ENCODE results near the gene ACO2. TPM values are rescaled to one million over a fixed set of nuclear protein-coding genes. Genes with fewer than 3 reads are reported as not detected.

The ACO2 gene
- total RNA-seq, 4 donors from 2014 or later, result 69.9 to 91.1 (median 76.4) TPM

GRCh38 chr22:41481925-41482318, 13.0 kb downstream of the ACO2 start:
- DNase-seq (ENCODE audit: low spot score in 2 of 2), result no peak
- no peaks in the 10 kb centered on the region for H3K36me3 ChIP-seq

GRCh38 chr22:41482319-41482935, 13.5 kb downstream of the ACO2 start:
- peaks cover 9 to 96% (median 70%) of the 10 kb centered on the region in 4 donors for H3K4me1 ChIP-seq
- no peak for TF ChIP-seq CTCF (IDR thresholded peaks at IDR 0.05)
- TF ChIP-seq EP300 (IDR thresholded peaks at IDR 0.05), result no peak
- no peak for TF ChIP-seq POLR2A (IDR thresholded peaks at IDR 0.05)
- H3K27me3 ChIP-seq, result no peaks in the 10 kb centered on the region
- peak overlapping the region; percentile 73 to 95 (median 84) for H3K27ac ChIP-seq
- no peaks in the 10 kb centered on the region for H3K36me3 ChIP-seq
- 30 to 53% methylated on average over 2 of the region's 2 CpGs for WGBS, 2 donors
- no peak overlapping the region for H3K4me3 ChIP-seq
- DNase-seq (ENCODE audit: low spot score in 2 of 2), result no peak
- H3K9me3 ChIP-seq, result no peaks in the 10 kb centered on the region

More at GRCh38 chr22:41481925-41482318, 13.0 kb downstream of the ACO2 start:
- no peaks in the 10 kb centered on the region for H3K9me3 ChIP-seq
- H3K27me3 ChIP-seq, result no peaks in the 10 kb centered on the region
- WGBS, 2 donors, result 55 to 66% methylated on average over 5 of the region's 5 CpGs
- peaks cover 9 to 93% (median 67%) of the 10 kb centered on the region in 4 donors for H3K4me1 ChIP-seq
- TF ChIP-seq POLR2A (IDR thresholded peaks at IDR 0.05) (no peak), CTCF (IDR thresholded peaks at IDR 0.05) (no peak)
- peak overlapping the region; percentile 73 to 95 (median 84) for H3K27ac ChIP-seq
- no peak overlapping the region for H3K4me3 ChIP-seq

- H3K36me3 ChIP-seq, result no peaks in the 10 kb centered on the region
- H3K27ac ChIP-seq, result peak overlapping the region in 3 of 4 donors; percentile 74 to 95 (median 95)
- no peak for TF ChIP-seq CTCF (IDR thresholded peaks at IDR 0.05)
- TF ChIP-seq EP300 (IDR thresholded peaks at IDR 0.05), result no peak
- no peak for TF ChIP-seq POLR2A (IDR thresholded peaks at IDR 0.05)
- DNase-seq (ENCODE audit: low spot score in 2 of 2), result no peak
- WGBS, 2 donors, result 77 to 79% methylated on average over 7 of the region's 7 CpGs
- no peak overlapping the region for H3K4me3 ChIP-seq
- no peaks in the 10 kb centered on the region for H3K9me3 ChIP-seq
- peaks cover 9 to 96% (median 60%) of the 10 kb centered on the region in 4 donors for H3K4me1 ChIP-seq
- no peaks in the 10 kb centered on the region for H3K27me3 ChIP-seq
These were observed 16.1 kb downstream of the ACO2 start for GRCh38 chr22:41485033-41485432.

- DNase-seq (ENCODE audit: low spot score in 2 of 2), result no peak
- WGBS, 2 donors, result 72 to 73% methylated on average over 8 of the region's 8 CpGs
- peaks cover 0 to 96% (median 55%) of the 10 kb centered on the region in 4 donors for H3K4me1 ChIP-seq
- H3K27ac ChIP-seq, result peak overlapping the region in 3 of 4 donors; percentile 35 to 84 (median 52)
- no peaks in the 10 kb centered on the region for H3K27me3 ChIP-seq
- no peak overlapping the region for H3K4me3 ChIP-seq
- no peaks in the 10 kb centered on the region for H3K9me3 ChIP-seq
- no peak for TF ChIP-seq POLR2A (IDR thresholded peaks at IDR 0.05)
- TF ChIP-seq EP300 (IDR thresholded peaks at IDR 0.05), result peak in 1 of 2 donors; percentile 10
- H3K36me3 ChIP-seq, result no peaks in the 10 kb centered on the region
These were observed 18.4 kb downstream of the ACO2 start for GRCh38 chr22:41487037-41487935.

GRCh38 chr22:41488076-41488475, 19.2 kb downstream of the ACO2 start:
- DNase-seq (ENCODE audit: low spot score in 2 of 2), result no peak
- TF ChIP-seq POLR2A (IDR thresholded peaks at IDR 0.05) (no peak), EP300 (IDR thresholded peaks at IDR 0.05) (no peak)
- 82 to 87% methylated on average over 4 of the region's 4 CpGs for WGBS, 2 donors
- Histone ChIP-seq H3K4me3 (no peak overlapping the region), H3K9me3 (no peaks in the 10 kb centered on the region), H3K36me3 (no peaks in the 10 kb centered on the region), H3K4me1 (peaks cover 0 to 96% (median 47%) of the 10 kb centered on the region in 4 donors), H3K27me3 (no peaks in the 10 kb centered on the region), H3K27ac (peak overlapping the region in 3 of 4 donors; percentile 35 to 84 (median 52))

Measured in tibial nerve (tissue), 4 donors.